ENCODE results near the gene NOTCH2. TPM values are rescaled to one million over a fixed set of nuclear protein-coding genes. Genes with fewer than 3 reads are reported as not detected.
A peak's percentile ranks its signal among the peaks of the same experiment; 100 is the strongest.

The NOTCH2 gene
- total RNA-seq, 1 donor = 330 TPM

DNA sequence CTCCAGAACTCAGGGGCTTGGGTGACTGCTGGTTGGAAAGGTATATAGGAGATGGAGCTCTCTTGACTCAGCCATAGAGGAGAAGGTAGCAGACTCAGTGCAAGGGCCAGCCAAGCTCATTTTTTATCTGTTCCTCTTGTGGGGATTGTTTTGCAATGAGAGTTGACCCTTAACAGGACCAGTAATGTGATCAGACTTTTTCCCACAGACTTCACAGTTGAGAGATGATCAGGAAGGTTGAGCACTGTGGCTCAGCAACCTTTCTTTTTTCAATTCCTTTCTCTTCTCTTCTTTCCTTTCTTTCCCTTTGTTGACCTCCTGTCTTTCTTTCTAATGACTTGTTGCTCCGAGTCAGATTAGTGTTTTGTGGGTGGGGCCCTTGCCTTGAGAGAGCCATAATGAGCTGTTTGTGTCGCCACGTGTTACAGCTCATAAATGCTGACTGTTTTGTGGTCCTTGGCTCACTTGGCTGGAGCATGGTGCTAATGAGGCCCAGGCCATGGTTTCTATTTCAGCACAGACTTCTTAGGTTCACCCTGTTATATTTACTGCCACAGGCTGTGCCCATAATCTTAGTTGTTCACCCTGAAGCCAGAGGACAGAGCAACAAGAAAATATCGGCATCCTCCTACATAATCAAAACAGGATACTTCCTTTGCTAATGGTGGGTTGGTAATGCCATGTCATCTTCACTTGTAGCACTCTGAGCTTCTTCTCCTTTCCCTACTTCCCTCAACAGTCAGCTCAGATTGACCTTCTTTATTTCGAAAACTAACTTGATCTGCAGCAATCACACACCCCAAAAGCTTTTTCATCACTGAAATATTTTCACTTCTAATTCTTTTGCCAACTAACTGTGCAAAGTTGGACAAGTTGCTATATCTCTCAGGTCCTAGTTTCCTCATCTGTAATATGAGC lies 187.1 kb downstream of the NOTCH2 start:
- no peak overlapping the region for H3K4me2 ChIP-seq (ENCODE audit: insufficient read depth, low read length)
- no peak overlapping the region for H3K4me3 ChIP-seq (ENCODE audit: insufficient read depth, low read length)
- H3K27me3 ChIP-seq (ENCODE audit: insufficient read depth, low read length) = no peaks in the 10 kb centered on the region
- no peaks in the 10 kb centered on the region for H3K9me3 ChIP-seq (ENCODE audit: low read depth, low read length)
- no peaks in the 10 kb centered on the region for H4K20me1 ChIP-seq (ENCODE audit: insufficient read depth, low read length)
- H2AFZ ChIP-seq (ENCODE audit: low read length) = peak overlapping the region; percentile 37
- H3K27ac ChIP-seq (ENCODE audit: low read depth, low read length) = no peak overlapping the region
- TF ChIP-seq, protein P1, sequence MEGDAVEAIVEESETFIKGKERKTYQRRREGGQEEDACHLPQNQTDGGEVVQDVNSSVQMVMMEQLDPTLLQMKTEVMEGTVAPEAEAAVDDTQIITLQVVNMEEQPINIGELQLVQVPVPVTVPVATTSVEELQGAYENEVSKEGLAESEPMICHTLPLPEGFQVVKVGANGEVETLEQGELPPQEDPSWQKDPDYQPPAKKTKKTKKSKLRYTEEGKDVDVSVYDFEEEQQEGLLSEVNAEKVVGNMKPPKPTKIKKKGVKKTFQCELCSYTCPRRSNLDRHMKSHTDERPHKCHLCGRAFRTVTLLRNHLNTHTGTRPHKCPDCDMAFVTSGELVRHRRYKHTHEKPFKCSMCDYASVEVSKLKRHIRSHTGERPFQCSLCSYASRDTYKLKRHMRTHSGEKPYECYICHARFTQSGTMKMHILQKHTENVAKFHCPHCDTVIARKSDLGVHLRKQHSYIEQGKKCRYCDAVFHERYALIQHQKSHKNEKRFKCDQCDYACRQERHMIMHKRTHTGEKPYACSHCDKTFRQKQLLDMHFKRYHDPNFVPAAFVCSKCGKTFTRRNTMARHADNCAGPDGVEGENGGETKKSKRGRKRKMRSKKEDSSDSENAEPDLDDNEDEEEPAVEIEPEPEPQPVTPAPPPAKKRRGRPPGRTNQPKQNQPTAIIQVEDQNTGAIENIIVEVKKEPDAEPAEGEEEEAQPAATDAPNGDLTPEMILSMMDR (IDR thresholded peaks at IDR 0.05; ENCODE audit: extremely low read depth, low read depth, low read length) = no peak
- no peak for DNase-seq (ENCODE audit: insufficient read length, low spot score, missing footprints)
- H3K36me3 ChIP-seq (ENCODE audit: insufficient read depth, low read length) = no peaks in the 10 kb centered on the region
- H3K79me2 ChIP-seq (ENCODE audit: insufficient read depth, low read length) = no peaks in the 10 kb centered on the region
- H3K4me1 ChIP-seq (ENCODE audit: insufficient read depth, low read length) = peaks cover 11% of the 10 kb centered on the region

DNA sequence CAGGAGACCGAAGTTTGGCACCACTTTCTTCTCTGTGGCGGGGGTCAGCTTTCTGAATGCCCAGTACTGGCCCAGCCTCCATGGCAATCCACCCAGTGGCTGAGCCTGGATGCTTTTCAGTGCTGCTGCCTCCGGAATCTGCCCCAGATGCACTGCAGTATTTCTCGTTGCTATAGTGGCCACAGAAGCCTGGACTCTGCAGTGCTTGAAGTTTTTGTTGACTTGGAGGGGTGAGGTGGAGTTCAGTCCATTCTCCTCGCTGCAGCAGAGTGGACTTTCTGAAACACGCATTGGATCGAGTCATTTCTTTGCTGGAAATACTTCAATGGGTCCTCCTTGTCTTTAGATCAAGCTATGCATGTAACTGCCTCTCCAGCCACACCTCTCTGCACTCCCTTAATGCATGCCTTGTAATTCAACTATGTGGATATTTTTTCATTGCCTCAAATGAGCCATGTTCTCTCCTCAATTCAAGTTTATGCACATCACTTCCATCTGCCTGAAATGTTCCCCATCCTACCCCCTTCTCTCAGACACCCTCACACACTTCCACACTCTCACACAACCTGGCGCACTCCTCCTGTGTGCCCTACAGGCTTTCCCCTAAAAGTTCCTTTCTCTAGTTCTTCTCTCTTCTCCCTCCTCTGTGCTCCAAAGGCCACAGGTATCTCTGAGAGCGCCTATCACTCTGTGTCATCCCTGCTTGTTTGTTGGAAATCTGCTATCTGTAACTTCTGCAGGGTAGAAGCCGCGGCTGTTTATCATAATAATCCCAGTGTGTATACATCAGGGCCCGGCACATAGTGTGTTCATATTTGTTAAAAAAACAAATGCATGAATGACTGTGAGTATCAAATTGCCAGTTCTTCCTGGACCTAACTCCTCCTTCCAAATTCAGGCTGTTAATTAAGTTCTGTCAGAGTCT lies 189.7 kb downstream of the NOTCH2 start:
- DNase-seq (ENCODE audit: insufficient read length, low spot score, missing footprints) = no peak
- no peak overlapping the region for H3K4me2 ChIP-seq (ENCODE audit: insufficient read depth, low read length)
- no peaks in the 10 kb centered on the region for H3K9me3 ChIP-seq (ENCODE audit: low read depth, low read length)
- H2AFZ ChIP-seq (ENCODE audit: low read length) = no peak overlapping the region
- H3K4me3 ChIP-seq (ENCODE audit: insufficient read depth, low read length) = no peak overlapping the region
- TF ChIP-seq, protein P1 (IDR thresholded peaks at IDR 0.05; ENCODE audit: extremely low read depth, low read depth, low read length) = no peak
- H3K27ac ChIP-seq (ENCODE audit: low read depth, low read length) = no peak overlapping the region
- H3K4me1 ChIP-seq (ENCODE audit: insufficient read depth, low read length) = peaks cover 8% of the 10 kb centered on the region
- H4K20me1 ChIP-seq (ENCODE audit: insufficient read depth, low read length) = no peaks in the 10 kb centered on the region
- no peaks in the 10 kb centered on the region for H3K27me3 ChIP-seq (ENCODE audit: insufficient read depth, low read length)
- H3K36me3 ChIP-seq (ENCODE audit: insufficient read depth, low read length) = no peaks in the 10 kb centered on the region
- no peaks in the 10 kb centered on the region for H3K79me2 ChIP-seq (ENCODE audit: insufficient read depth, low read length)

DNA sequence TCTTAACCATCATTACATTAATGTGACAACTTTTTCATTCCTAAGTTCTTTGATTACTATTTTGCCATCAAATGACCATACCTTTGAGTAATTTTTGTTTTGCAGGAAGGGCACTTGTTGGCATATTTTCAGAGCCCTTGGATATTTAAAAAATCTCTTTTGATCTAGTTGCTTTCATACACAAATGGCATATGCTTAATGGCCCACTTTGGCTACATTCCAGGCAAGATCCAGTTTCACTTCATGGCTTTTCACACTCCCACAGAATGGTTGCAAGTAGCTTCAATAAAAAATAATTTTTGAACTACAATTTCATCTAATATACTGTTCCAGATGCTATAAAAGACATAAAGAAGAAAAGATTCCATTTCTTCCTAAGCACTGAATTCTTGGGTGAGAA lies 191.3 kb downstream of the NOTCH2 start:
- Histone ChIP-seq H3K27me3 (ENCODE audit: insufficient read depth, low read length) (no peaks in the 10 kb centered on the region), H4K20me1 (ENCODE audit: insufficient read depth, low read length) (no peaks in the 10 kb centered on the region), H2AFZ (ENCODE audit: low read length) (no peak overlapping the region), H3K9me3 (ENCODE audit: low read depth, low read length) (no peaks in the 10 kb centered on the region), H3K4me3 (ENCODE audit: insufficient read depth, low read length) (no peak overlapping the region), H3K36me3 (ENCODE audit: insufficient read depth, low read length) (no peaks in the 10 kb centered on the region), H3K27ac (ENCODE audit: low read depth, low read length) (no peak overlapping the region), H3K4me2 (ENCODE audit: insufficient read depth, low read length) (no peak overlapping the region), H3K79me2 (ENCODE audit: insufficient read depth, low read length) (no peaks in the 10 kb centered on the region), H3K4me1 (ENCODE audit: insufficient read depth, low read length) (peaks cover 16% of the 10 kb centered on the region)
- DNase-seq (ENCODE audit: insufficient read length, low spot score, missing footprints) = no peak
- TF ChIP-seq, protein P1 (IDR thresholded peaks at IDR 0.05; ENCODE audit: extremely low read depth, low read depth, low read length) = no peak

Measured in osteoblast (primary cell).